Measurements from ENCODE around the gene GLI1.

The GLI1 gene

GRCh38 chr12:57467915-57468314 is 8.3 kb downstream of the GLI1 start:
- in situ Hi-C loops (cut with HindIII; ENCODE audit: low pct_unique_long_range_greater_than_20kb, low sequenced_read_pairs) = no loop called here
- no peak for TF ChIP-seq JUND (IDR thresholded peaks at IDR 0.05; ENCODE audit: low read depth)
- DNase-seq (ENCODE audit: low read depth in 1 of 2, low spot score in 1 of 2) = no peak

- DNase-seq (ENCODE audit: low read depth in 1 of 2, low spot score in 1 of 2) = no peak
- in situ Hi-C loops (cut with HindIII; ENCODE audit: low pct_unique_long_range_greater_than_20kb, low sequenced_read_pairs) = no loop called here
- TF ChIP-seq JUND (IDR thresholded peaks at IDR 0.05; ENCODE audit: low read depth) = no peak
Measured at GRCh38 chr12:57469296-57470164, 9.9 kb downstream of the GLI1 start.

- TF ChIP-seq JUND (IDR thresholded peaks at IDR 0.05; ENCODE audit: low read depth) = no peak
- in situ Hi-C loops (cut with HindIII; ENCODE audit: low pct_unique_long_range_greater_than_20kb, low sequenced_read_pairs) = no loop called here
- DNase-seq (ENCODE audit: low read depth in 1 of 2, low spot score in 1 of 2) = no peak
Measured at GRCh38 chr12:57470286-57470969, 10.8 kb downstream of the GLI1 start.

GRCh38 chr12:57470970-57471656 is 11.5 kb downstream of the GLI1 start:
- no peak for DNase-seq (ENCODE audit: low read depth in 1 of 2, low spot score in 1 of 2)
- in situ Hi-C loops (cut with HindIII; ENCODE audit: low pct_unique_long_range_greater_than_20kb, low sequenced_read_pairs) = no loop called here
- TF ChIP-seq JUND (IDR thresholded peaks at IDR 0.05; ENCODE audit: low read depth) = no peak

GRCh38 chr12:57471661-57472060 is 12.1 kb downstream of the GLI1 start:
- in situ Hi-C loops (cut with HindIII; ENCODE audit: low pct_unique_long_range_greater_than_20kb, low sequenced_read_pairs) = no loop called here
- DNase-seq (ENCODE audit: low read depth in 1 of 2, low spot score in 1 of 2) = no peak
- TF ChIP-seq JUND (IDR thresholded peaks at IDR 0.05; ENCODE audit: low read depth) = no peak

GRCh38 chr12:57472391-57472790 is 12.8 kb downstream of the GLI1 start:
- no peak for DNase-seq (ENCODE audit: low read depth in 1 of 2, low spot score in 1 of 2)
- in situ Hi-C loops (cut with HindIII; ENCODE audit: low pct_unique_long_range_greater_than_20kb, low sequenced_read_pairs) = no loop called here
- no peak for TF ChIP-seq JUND (IDR thresholded peaks at IDR 0.05; ENCODE audit: low read depth)

GRCh38 chr12:57473392-57473791 is 13.8 kb downstream of the GLI1 start:
- no peak for TF ChIP-seq JUND (IDR thresholded peaks at IDR 0.05; ENCODE audit: low read depth)
- no peak for DNase-seq (ENCODE audit: low read depth in 1 of 2, low spot score in 1 of 2)
- in situ Hi-C loops (cut with HindIII; ENCODE audit: low pct_unique_long_range_greater_than_20kb, low sequenced_read_pairs) = no loop called here

GRCh38 chr12:57473886-57474285 is 14.3 kb downstream of the GLI1 start:
- DNase-seq (ENCODE audit: low read depth in 1 of 2, low spot score in 1 of 2) = no peak
- in situ Hi-C loops (cut with HindIII; ENCODE audit: low pct_unique_long_range_greater_than_20kb, low sequenced_read_pairs) = no loop called here
- TF ChIP-seq JUND (IDR thresholded peaks at IDR 0.05; ENCODE audit: low read depth) = no peak

- in situ Hi-C loops (cut with HindIII; ENCODE audit: low pct_unique_long_range_greater_than_20kb, low sequenced_read_pairs) = no loop called here
- TF ChIP-seq JUND (IDR thresholded peaks at IDR 0.05; ENCODE audit: low read depth) = no peak
- DNase-seq (ENCODE audit: low read depth in 1 of 2, low spot score in 1 of 2) = no peak
Measured at GRCh38 chr12:57474430-57474829, 14.8 kb downstream of the GLI1 start.

- no peak for TF ChIP-seq JUND (IDR thresholded peaks at IDR 0.05; ENCODE audit: low read depth)
- no peak for DNase-seq (ENCODE audit: low read depth in 1 of 2, low spot score in 1 of 2)
Measured at GRCh38 chr12:57474862-57475261, 15.3 kb downstream of the GLI1 start.

GRCh38 chr12:57475271-57476161 is 15.9 kb downstream of the GLI1 start:
- no peak for TF ChIP-seq JUND (IDR thresholded peaks at IDR 0.05; ENCODE audit: low read depth)
- DNase-seq (ENCODE audit: low read depth in 1 of 2, low spot score in 1 of 2) = no peak
- in situ Hi-C loops (cut with HindIII; ENCODE audit: low pct_unique_long_range_greater_than_20kb, low sequenced_read_pairs) = no loop called here

More at GRCh38 chr12:57474862-57475261, 15.3 kb downstream of the GLI1 start:
- in situ Hi-C loops (cut with HindIII; ENCODE audit: low pct_unique_long_range_greater_than_20kb, low sequenced_read_pairs) = no loop called here
